Activated B cell treated with CpG ODN at 0.5 μM for 24 hours (primary cell): Measurements from ENCODE around the gene STEAP1B. TPM values are rescaled to one million over a fixed set of nuclear protein-coding genes. Genes with fewer than 3 reads are reported as not detected.

ENCODE experiments used
- ATAC-seq: fragments of 200-7000 bp; cut with Tn5 transposase; one replicate; pipeline ENCODE4 v1.10.0; 2021; ENCODE audit warnings: low read depth, mild to moderate bottlenecking, moderate library complexity
- CTCF ChIA-PET: fragments of 350-600 bp; sonication (Branson Sonifier 250); formaldehyde crosslinking; loops from one replicate; lab custom pipeline; 2021; ENCODE audit warnings: antibody characterized with exemption; lab: Charles Lee
- POLR2A ChIA-PET: fragments of 350-600 bp; sonication (Branson Sonifier 250); formaldehyde crosslinking; loops from one replicate; lab custom pipeline; 2021; ENCODE audit warnings: antibody characterized with exemption; lab: Charles Lee
- DNase-seq: peaks from one replicate; pipeline ENCODE4 v3.0.0; 2022
- H3K27ac Mint-ChIP-seq: one replicate; pipeline ENCODE4 v1.8.0; 2020; ENCODE audit warnings: mixed read lengths
- H3K27me3 Mint-ChIP-seq: one replicate; pipeline ENCODE4 v1.8.0; 2021; ENCODE audit warnings: mixed read lengths
- H3K36me3 Mint-ChIP-seq: one replicate; pipeline ENCODE4 v1.8.0; 2021; ENCODE audit warnings: low read depth, mixed read lengths
- H3K4me1 Mint-ChIP-seq: one replicate; pipeline ENCODE4 v1.8.0; 2021; ENCODE audit warnings: mixed read lengths
- H3K4me3 Mint-ChIP-seq: one replicate; pipeline ENCODE4 v1.8.0; 2020; ENCODE audit warnings: mild to moderate bottlenecking, mixed read lengths
- H3K9me3 Mint-ChIP-seq: one replicate; pipeline ENCODE4 v1.8.0; 2020; ENCODE audit warnings: mixed read lengths
- intact Hi-C: fragments of 100-400 bp; cut with micrococcal nuclease; formaldehyde crosslinking; loops from one replicate; pipeline ENCODE4 v1.15.1; 2024
- total RNA-seq: library from RNA; stranded (reverse); gene quantifications from 2 replicates; pipeline ENCODE4 v1.2.3, GENCODE V29; 2022
- TF ChIP-seq, protein P1 (sequence below): fragments of 200-600 bp; IDR thresholded peaks from one replicate; pipeline ENCODE4 v1.8.0; 2022; ENCODE audit warnings: antibody characterized with exemption, mild to moderate bottlenecking

The STEAP1B gene
- total RNA-seq, 1 donor from 2014 or later = 117 TPM

DNA sequence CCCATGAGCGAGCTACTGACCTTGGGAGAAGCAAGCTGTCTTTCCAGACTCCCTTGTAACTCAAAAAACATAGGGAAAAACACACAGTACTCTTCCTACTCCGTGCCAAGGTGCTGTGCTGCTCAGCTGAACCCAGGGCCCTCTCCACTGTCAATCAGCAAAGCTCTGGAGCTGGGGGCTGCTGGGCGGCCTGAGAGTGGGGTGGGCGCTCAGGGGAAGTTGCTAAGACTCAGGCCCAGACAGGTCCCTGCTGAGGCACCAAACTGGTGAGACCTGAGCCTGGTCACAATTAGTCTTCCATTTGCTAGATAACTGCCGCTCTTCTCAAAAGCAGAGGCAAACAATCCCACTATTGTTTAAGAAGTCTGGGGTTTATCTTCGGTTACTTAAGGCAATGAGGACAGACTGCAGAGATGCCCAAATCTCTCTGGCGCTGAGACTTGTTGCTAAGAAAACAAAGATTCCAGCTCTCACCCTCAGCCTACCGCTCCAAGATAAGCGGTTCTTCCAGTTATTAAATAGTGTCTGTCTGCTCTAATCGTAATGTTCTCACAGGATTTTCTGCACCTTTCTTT is 22.0 kb downstream of the STEAP1B start:
- ChIA-PET CTCF (no interaction called here), POLR2A (no interaction called here)
- DNase-seq = no peak
- H3K4me3 Mint-ChIP-seq = no peak overlapping the region
- H3K27ac Mint-ChIP-seq = no peak overlapping the region
- H3K9me3 Mint-ChIP-seq = no peaks in the 10 kb centered on the region
- no peaks in the 10 kb centered on the region for H3K27me3 Mint-ChIP-seq
- ATAC-seq = no peak
- H3K36me3 Mint-ChIP-seq = peaks cover 4% of the 10 kb centered on the region
- TF ChIP-seq, protein P1, sequence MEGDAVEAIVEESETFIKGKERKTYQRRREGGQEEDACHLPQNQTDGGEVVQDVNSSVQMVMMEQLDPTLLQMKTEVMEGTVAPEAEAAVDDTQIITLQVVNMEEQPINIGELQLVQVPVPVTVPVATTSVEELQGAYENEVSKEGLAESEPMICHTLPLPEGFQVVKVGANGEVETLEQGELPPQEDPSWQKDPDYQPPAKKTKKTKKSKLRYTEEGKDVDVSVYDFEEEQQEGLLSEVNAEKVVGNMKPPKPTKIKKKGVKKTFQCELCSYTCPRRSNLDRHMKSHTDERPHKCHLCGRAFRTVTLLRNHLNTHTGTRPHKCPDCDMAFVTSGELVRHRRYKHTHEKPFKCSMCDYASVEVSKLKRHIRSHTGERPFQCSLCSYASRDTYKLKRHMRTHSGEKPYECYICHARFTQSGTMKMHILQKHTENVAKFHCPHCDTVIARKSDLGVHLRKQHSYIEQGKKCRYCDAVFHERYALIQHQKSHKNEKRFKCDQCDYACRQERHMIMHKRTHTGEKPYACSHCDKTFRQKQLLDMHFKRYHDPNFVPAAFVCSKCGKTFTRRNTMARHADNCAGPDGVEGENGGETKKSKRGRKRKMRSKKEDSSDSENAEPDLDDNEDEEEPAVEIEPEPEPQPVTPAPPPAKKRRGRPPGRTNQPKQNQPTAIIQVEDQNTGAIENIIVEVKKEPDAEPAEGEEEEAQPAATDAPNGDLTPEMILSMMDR = no peak
- intact Hi-C loops = no loop called here
- peaks cover 12% of the 10 kb centered on the region for H3K4me1 Mint-ChIP-seq

DNA sequence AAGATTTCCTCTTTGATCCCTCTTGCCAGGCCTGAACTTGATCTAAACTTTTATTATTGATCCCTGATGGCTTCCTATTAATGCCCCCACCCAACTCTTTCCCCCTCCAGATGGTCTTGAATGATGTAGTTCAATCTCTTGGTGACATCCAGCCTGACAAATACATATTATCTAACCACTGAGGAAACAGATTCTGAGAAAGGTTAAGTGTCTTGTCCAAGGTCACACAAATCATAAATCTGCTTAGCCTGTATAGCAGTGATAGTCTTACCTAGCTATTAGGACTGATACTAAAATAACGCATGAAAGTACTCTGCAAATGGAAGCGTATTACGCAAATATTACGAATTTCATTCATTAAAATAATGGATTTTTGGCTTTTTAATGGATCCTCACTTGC is 22.7 kb downstream of the STEAP1B start:
- no peak overlapping the region for H3K4me3 Mint-ChIP-seq

DNA sequence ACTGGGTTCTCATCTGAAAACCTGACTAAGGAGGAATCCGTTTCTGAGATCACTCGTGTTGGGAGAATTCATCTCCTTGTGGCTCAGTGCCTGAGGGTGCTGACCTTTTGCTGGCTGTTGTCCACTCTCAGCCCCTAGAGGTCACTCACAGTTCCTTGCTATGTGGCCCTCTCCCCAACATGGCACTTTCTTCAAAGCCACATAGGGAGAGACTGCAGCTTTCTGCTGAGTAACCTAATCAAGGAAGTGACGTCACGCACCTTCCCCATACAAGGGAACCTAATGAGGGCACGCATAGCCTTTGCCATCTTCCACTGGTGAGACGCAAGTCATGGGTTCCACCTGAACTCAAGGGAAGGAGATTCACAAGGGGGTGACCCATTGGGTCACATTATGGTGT is 23.2 kb downstream of the STEAP1B start:
- H3K27me3 Mint-ChIP-seq = no peaks in the 10 kb centered on the region
- TF ChIP-seq, protein P1 = no peak
- H3K9me3 Mint-ChIP-seq = no peaks in the 10 kb centered on the region
- ChIA-PET POLR2A (no interaction called here), CTCF (no interaction called here)
- intact Hi-C loops = no loop called here
- H3K4me3 Mint-ChIP-seq = no peak overlapping the region
- DNase-seq = no peak
- ATAC-seq = no peak
- H3K4me1 Mint-ChIP-seq = peaks cover 7% of the 10 kb centered on the region
- peaks cover 7% of the 10 kb centered on the region for H3K36me3 Mint-ChIP-seq
- no peak overlapping the region for H3K27ac Mint-ChIP-seq

More for the DNA sequence above, 22.7 kb downstream of the STEAP1B start:
- ChIA-PET POLR2A (no interaction called here), CTCF (no interaction called here)
- Mint-ChIP-seq H3K27me3 (no peaks in the 10 kb centered on the region), H3K9me3 (no peaks in the 10 kb centered on the region), H3K27ac (no peak overlapping the region), H3K36me3 (peaks cover 7% of the 10 kb centered on the region), H3K4me1 (peaks cover 12% of the 10 kb centered on the region)
- ATAC-seq = no peak
- intact Hi-C loops = no loop called here
- TF ChIP-seq, protein P1 = no peak
- DNase-seq = no peak

DNA sequence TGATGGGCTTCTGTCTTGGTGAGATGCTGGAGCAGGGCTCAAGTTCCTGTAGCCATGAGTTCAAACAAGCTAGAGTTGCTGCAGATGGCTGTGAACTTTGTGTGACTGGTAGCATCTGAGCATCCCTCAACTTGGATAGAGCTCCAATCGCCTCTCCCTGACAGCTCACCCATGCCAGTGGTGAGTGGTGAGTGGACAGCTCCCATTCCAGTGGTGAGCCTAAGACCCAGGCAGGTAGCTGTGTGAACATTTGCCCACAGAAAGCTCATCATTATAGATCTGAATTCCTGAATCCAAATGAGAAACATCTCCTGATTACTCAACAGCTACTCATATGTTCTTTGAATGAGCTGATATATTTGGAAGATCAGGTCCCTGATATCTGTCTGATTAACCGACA is 25.3 kb downstream of the STEAP1B start:
- ChIA-PET CTCF (interaction anchor here (1.5 kb wide), 1 partner anchor 365 kb away, joined by 3 read pairs; no protein-coding TSS in a partner anchor), POLR2A (no interaction called here)
- DNase-seq = no peak
- Mint-ChIP-seq H3K27ac (no peak overlapping the region), H3K36me3 (peaks cover 7% of the 10 kb centered on the region), H3K4me3 (no peak overlapping the region), H3K27me3 (no peaks in the 10 kb centered on the region), H3K4me1 (no peaks in the 10 kb centered on the region), H3K9me3 (no peaks in the 10 kb centered on the region)
- intact Hi-C loops = no loop called here
- TF ChIP-seq, protein P1 = no peak
- ATAC-seq = no peak

DNA sequence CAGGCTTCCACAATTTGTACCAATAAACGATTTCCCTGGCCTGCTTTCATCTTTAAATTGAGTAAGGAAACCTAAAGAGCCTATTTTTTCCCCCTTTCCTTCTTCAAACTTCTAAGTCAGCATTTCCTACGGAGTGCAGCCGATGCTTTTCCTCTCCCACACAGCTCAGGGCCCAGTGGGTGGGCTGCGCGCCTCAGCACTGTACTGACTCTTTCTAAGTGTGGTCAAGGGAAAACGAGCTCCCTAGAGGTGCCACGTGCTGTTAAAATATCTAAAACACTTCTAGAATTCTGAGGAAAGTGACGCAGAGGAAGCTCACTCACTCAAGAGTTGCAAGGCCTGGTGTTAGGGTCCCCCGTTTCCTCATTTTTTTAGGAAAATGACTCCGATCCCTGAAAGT is 29.0 kb downstream of the STEAP1B start:
- ChIA-PET CTCF (no interaction called here), POLR2A (interaction anchor here (0.6 to 0.8 kb wide), 2 partner anchors 26 to 350 kb away, joined by 4 to 5 read pairs; no protein-coding TSS in a partner anchor)
- TF ChIP-seq, protein P1 = no peak
- DNase-seq (no peak), ATAC-seq (no peak)
- H3K4me3 Mint-ChIP-seq = no peak overlapping the region
- intact Hi-C loops = no loop called here
- peaks cover 14% of the 10 kb centered on the region for H3K36me3 Mint-ChIP-seq
- no peak overlapping the region for H3K27ac Mint-ChIP-seq
- H3K4me1 Mint-ChIP-seq = no peaks in the 10 kb centered on the region
- no peaks in the 10 kb centered on the region for H3K9me3 Mint-ChIP-seq
- H3K27me3 Mint-ChIP-seq = no peaks in the 10 kb centered on the region
